ENCODE measurements around the gene FLOT1.
"Not testable (repeated sequence)": the region's sequence is repeated elsewhere in the genome, so short reads cannot be mapped to it uniquely, and the experiment has no call there.

The FLOT1 gene

DNA sequence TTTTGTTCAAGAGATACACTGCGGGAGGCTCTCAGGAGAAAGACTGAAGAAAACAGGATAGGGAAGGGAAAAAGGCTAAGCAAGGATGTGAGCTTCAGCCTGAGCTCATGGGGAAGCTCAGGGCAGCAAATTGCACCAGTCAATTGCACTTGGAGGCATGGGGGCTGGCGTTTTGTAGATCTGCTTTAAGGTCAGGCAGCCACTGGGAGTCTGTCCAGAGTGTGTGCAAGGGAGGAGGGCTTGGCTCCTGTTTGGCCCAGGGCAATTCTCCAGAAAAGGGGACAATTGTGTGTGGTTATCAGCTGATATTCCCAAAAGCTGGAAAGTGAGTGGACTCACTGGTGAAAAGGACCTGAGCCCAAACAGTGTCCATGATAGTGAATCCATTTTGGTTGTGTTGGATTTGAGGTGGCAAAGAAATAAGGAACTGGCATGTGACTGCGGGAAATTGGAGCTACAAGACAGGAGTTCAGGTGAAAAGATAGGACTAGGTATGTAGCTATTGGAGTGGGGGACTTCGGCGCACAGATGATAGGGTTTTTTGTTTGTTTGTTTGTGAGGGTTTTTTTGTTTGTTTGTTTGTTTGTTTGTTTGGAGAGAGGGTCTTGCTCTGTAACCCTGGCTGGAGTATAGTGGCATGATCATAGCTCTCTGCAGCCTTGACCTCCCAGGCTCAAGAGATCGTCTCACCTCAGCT is 24.1 kb upstream of the FLOT1 start:
- DNase-seq: no peak

DNA sequence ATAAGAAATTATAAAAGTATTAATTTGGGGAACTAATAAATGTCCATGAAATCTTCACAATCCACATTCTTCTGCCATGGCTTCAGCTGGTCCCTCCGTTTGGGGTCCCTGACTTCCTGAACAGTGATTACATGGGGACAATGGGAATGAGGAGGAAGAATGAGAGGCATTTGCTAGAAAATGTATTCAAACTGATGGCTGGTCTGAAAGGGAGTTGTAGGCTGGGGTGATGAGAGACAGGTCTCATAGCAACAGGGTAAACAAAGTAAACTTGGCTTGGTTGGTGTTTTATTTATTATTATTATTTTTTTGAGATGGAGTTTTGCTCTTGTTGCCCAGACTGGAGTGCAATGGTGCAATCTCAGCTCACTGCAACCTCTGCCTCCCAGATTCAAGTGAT is 23.0 kb upstream of the FLOT1 start:
- not testable (repeated sequence) for DNase-seq

DNA sequence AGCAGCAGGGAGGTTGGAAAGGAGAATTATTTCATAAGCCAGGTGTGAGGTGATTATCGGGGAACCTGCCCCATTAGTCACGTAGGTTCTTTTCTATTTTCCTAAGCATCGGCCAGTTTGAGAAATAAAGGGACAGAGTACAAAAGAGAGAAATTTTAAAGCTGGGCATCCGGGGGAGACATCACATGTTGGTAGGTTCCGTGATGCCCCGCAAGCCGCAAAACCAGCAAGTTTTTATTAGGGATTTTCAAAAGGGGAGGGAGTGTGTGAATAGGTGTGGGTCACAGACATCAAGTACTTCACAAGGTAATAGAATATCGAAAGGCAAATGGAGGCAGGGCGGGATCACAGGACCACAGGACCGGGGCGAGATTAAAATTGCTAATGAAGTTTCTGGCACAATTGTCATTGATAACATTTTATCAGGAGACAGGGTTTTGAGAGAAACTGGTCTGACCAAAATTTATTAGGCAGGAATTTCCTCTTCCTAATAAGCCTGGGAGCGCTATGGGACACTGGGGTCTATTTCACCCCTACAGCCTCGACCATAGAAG is 22.1 kb upstream of the FLOT1 start:
- DNase-seq: not testable (repeated sequence)

DNA sequence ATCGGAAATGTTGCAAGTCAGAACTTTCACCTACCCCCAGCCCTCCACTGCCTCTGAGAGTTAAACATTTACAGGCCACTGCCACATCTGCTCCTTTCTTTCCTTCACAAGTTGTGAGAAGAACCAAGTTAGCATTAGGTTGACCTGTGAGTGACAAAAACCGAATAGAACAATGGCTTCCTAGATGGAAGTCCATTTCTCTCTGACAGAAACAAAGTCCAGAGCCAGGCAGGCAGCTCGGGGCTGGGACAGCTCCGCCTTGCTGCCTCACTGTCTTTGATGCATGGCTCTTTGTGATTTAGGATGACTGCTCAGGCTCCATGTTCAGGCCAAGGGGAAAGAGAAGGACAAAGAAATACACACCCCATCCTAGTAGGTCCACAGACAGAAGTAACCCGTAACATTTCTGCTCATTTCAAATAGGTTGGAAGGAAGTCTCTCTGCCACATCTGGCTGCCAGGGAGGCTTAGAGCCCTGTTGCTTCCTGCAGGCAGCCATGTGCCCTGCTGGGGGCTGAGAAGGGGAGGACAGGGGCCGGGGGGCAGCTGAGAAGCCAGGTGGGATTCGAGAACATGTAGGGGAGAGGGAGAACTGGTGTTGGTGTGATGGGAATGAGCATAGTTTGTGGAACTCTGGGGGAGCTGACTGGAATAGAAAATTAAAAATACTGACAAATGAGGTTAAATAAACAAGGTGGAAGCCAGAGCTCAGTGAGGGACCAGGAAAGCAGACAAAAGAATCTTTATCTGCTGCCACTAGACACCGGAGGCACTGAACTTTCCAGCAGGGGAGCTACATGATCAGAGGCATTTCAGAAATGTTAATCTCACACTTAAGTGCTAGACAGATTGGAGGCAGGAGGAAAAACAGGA is 21.4 kb upstream of the FLOT1 start:
- DNase-seq: no peak

DNA sequence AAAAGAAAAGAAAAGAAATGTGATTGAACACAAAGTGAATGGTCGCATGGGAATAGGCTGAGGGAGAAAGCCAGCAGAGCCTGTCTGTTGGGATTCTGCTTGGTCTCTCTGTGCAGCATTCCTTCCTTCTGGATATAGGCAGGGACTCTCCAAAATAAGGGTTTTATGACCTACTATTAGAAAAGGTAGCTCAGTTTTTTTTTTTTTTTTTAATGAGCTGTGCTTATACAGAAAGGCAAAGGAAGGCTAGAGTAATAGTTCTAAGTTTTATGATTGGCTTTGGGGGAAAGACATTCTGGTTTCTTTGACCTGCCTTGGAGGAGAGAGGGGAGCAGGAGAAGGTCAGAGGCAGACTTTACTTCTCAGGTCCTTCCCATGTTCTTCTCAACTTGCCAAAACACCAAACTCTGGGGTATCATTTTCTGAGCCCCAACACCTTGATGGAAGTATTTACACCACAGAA is 20.7 kb upstream of the FLOT1 start:
- DNase-seq: no peak

DNA sequence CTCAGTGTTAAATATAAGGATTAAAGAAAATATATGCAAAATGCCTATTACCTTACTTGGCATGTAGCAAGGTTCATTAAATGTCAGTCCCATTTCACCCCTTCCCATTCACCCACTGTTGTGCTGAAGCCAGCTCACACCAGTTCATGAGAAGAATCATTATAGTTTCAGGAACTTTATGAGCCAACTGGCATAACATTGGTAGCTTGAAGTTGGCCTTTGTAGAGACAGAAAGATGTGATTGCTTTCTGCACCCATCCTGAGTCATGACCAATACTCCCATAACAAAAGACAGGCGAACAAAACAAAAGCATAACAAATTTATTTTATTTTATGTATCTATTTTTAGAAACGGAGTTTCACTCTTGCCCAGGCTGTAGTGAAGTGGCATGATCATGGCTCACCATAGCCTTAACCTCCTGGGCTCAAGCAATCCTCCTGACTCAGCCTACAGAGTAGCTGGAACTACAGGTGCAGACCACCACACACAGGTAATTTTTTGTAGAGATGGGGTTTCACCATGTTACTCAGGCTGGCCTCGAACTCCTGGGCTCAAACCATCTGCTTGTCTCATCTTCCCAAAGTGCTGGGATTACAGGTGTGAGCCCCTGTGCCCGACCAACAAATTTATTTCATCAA is 19.4 kb upstream of the FLOT1 start:
- no peak for DNase-seq

DNA sequence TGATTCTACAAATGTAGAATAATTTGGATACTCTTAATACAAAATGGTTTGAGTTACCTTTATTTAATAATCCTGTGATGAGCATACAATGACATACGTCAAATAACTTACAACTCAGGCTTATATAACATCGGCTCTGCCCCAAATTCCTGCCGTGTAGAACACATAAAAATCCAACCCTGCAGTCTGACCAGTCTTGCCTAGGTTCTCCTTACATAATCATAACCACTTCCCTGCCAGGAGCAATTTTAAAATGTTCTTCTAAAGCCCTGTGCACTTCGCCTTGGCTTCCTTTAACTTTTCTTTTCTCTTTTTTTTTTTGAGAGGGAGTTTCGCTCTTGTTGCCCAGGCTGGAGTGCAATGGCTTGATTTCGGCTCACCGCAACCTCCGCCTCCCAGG is 18.1 kb upstream of the FLOT1 start:
- DNase-seq: no peak

DNA sequence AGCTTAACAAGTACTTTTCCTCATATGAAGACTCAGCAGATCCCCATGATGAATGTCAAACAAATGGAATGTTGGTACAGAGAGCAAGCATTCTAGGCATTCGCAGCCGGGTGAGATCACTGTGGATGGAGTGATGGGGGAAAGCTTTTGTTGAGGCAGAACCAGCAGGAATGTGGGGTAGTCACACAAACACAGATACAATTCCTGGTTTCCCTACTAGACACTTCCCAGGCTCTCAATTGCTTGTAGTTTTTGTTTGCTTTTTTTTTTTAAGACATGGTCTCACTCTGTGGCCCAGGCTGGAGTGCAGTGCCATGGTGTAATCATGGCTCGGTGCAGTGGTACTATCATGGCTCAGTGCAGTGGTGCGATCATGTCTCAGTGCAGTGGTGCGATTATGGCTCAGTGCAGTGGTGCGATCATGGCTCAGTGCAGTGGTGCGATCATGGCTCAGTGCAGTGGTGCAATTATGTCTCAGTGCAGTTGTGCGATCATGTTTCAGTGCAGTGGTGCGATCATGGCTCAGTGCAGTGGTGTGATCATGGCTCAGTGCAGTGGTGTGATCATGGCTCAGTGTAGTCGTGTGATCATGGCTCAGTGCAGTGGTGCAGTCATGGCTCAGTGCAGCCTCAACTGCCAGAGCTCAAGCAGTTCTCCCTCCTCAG is 17.2 kb upstream of the FLOT1 start:
- DNase-seq: no peak

DNA sequence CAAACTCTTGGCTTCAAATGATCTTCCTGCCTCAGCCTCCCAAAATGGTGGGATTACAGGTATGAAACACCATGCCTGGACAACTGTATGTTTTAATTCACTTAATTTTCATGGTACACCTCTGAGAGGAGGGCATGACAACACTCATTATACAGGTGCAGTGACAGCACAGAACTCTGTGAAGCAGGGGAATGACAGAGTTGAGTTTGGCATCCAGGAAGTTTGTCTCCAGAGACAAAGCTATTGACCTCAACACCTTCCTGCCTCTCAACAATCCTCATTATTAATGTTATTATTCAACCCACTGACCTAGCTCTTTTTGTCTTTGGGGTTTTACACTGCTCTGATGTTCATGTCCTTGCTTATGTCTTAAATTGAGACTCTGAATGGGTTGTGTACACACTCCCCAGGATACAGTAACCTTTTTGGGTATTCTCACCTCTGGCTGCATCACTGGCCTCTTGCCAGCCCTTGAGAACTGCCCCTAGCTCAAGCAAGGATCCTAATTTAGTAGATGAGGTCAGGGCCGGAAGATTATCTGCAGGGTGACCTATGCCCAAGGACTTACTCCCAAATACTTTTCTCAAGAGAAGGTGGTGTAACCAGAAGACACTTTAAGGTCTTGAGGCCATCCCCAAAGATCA is 14.9 kb upstream of the FLOT1 start:
- DNase-seq: no peak

DNA sequence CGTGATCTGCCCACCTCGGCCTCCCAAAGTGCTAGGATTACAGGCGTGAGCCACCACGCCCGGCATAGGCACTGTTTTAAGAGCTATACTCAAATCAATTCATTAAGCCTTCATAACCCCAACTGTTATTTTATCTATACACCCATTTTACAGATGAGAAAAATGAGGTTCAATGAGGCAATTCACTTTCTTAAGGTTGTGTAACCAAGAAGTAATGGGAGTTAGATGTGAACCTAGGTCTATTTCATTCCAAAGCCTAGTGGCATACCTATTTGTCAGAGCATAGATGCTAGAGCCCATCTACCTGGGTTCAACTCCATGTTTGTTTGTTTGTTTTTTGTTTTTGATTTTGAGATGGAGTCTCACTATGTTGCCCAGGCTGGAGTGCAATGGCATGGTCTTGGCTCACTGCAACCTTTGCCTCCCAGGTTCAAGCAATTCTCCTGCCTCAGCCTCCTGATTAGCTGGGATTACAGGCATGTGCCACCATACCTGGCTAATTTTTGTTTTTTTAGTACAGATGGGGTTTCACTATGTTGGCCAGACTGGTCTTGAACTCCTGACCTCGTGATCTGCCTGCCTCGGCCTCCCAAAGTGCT is 14.0 kb upstream of the FLOT1 start:
- DNase-seq: not testable (repeated sequence)

DNA sequence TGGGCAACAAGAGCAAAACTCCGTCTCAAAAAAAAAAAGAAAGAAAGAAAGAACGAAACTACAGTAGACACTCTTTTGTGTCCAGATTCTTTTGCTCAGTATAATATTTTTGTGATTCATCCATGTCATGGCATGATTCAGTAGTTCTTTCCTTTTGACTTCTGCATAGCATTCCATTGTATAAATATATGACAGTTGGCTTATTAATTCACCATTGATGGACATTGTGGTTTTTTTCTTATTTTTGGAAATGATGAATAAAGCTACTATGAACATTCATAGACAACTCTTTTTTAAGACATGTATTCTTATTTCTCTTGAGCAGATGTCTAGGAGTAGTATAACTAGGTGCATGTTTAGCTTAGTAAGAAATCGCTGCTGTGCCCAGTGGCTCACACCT is 12.1 kb upstream of the FLOT1 start:
- DNase-seq: no peak

DNA sequence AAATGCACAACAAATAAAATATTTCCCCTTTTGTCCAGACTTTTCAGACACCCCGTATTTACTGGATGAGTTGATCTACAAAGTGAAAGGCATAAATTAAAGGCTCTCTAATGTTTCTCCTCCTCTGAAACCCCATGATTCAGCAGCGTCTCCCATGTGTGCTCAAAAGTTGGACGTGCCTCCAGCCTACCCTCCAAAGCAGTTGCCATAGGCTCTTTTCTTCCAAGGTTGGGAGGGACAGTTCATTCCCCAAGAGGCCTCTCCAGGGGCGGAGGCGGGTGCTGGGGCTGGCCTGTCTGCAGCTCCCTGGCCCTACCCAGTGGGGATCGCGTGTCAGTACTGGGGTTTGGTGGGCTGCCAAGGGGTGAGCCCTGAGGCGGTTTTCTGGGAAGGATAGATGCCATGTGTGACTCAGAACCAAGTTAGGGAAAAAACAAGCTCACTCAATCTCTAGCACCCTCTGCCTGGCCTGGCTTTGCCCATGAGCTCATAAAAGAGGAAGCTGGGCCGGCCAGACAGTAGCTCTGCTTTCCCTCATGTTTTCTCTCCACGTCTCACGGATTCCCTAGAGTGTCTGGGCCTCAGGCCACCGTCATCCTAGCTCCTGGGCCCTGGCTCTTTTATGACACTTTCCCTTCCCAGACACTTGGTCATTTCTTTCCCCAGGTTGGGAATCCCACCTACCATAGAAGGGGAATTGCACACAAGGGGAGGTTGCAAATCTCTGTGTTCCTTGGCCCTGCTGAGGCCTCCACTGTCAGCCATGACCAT is 9.9 kb upstream of the FLOT1 start:
- DNase-seq: no peak

DNA sequence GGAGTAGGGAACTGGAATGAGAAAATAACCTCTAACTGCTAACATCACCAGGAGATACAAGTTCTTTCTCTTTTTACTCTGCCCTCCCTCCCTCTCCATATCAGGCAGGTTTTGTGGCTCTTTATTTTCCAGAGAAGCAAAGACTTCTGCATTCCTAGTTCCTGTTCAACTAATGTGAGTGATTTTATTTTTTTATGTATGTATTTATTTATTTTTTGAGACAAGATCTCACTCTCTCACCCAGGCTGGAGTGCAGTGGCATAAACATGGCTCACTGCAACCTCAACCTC is 7.8 kb upstream of the FLOT1 start:
- no peak for DNase-seq

DNA sequence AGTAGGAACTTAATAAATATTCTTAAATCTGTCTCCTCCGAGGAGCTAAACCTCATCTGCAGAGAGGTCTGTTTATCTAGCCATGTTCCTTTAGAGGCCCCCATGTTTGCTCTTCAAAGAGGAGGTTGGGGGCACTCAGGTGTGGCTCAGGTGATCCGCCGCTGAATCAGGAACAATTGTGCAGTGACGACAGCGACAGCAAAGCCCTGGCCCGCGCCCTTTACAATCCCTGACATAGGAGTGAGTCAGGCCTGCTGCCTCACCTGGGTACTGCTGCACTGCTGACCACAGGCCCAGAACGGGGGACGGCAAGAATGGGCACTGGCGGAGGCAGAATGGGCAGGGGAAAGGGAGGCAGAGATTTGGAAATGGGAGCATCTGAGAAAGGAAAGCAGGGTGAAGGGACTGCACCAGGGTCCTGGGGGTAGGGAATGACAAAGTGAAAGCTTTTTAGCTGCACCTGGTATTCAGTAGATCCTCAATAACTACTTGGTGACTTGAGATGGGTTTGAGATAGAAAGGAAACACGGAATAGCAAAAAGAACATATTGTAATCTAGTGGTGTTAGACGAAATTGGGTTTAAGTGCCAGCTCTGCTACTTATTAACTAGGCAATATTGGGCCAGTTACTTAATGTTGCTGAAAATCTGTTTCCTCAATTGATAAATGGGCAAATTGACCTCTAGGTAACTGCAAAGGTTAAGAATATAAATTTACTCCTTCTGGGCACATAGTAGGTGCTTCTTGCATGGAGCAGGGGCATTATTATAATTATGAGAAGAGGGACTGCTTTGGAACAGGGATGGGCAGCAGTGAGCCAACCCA is 7.3 kb upstream of the FLOT1 start:
- no peak for DNase-seq

DNA sequence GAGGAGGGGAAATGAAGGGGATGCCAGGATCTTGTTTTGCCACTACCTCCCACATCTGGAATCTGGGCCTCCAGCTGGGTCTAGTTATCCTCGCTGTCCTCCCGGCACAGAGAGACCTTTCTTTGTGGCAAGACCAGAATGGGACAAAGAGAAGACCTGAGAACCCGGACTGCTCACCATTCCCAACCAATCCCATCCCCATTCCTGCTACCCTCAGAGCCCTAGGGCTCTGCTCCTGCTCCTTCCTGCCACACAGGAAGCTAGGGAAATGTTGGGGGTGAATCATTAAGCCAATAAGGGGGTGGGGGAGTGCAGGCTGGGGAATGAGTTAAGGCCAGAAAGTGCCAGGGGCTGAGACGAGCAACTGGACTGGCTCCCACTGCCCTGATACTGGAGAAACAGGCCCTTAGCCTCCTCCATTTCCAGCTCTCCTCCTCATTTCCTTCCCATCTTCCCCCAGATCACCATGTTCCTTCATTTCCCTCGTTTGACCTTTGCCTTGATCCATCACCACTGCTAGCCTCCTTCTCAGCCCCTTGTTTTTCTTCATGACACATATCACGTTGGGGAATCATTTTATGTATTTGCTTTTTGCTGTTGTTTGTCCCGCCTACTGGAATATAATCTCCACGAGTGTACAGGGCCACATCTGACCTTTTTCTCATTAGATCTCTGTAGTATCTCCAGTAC is 6.5 kb upstream of the FLOT1 start:
- no peak for DNase-seq

DNA sequence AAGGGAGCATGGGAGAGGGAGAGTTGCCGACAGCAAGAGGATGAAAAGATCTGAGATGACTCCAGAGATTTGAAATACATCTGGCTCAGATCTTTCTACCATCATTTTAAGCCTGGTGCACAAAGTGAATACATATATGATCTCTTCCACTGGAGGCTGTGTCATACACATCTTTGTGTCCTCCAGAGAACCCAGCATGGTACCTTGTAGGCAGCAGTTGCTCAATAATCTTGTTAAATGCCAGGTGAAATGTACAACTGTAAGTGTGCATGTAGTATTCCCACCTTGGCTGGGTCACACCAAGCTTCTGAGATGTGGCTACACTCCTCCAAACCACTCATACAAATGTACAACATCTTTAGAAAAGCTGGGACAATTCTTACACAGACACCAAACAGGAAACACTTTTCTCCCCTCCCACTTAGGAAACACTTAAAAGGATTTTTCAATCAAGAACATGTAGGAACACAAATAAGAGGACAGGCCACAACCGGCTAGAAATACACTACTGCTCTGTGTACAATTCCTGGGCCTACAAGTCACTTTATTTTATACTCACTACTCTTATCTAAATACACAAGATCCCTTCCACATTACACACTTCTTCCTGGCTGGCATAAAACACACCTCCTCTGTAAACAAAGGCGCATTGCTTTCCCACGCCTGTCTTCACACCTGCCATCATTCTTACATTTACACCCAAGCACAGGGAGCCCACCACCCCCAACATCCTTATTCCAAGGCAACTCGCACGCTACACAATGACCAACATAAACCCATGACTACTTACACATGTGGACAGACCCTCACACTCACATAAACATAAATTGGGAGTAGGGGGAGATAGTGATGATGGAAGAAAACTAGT is 5.6 kb upstream of the FLOT1 start:
- no peak for DNase-seq

DNA sequence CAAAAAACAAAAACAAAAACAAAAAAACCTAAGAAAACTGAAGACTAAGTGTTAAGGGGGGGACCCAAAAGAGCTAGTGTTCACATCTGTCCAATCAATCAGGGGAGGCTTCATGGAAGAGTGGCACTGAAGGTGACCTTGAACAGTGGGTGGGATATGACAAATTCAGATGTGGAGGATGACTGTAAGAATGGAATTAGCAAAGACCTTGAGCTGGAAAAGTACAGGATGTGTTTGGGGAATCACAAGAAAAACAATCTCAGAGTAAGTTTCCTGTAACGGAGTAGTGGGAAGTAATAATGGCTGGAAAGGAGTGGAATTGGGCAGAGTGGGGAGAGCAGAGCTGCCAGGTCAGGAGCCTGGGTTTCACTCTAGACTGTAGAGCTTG is 4.8 kb upstream of the FLOT1 start:
- DNase-seq: no peak

DNA sequence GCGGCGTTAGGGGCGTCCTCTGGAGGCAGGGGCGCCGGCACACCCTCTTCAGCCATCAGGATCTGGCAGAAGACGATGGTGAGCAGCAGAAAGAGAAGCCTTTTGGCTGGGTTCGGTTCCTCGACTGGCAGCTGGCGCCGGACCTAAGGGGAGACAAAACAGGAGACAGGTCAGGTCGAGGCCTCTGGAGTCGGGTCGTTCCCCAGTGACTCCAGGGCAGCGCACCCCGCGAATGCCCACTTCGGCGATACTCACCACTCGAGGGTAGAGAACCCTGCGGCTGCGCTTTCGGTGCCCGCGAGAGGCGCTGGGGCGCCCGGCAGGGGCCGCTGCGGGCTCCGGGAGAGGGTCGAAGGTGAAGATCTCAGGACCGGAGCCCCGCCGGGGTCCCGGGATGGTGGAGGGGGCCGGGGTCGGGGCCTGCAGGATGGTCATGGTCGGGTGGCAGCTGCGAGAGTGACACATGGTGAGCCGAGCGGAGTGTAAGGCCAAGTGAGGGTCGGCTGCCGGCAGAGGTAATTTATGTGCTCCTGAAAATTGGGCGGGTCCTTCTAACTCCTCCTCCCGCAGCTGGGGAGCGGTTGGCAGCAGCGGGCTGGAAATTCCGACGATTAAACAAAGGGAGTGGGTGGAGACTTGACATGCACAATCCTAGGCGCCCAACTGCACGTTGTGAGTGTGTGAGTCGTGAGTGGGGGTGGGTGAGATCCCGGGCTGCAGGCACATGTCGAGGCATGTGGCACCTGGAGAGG is 1.7 kb upstream of the FLOT1 start, which contains the start of gene IER3:
Gene IER3 (minus strand): TSS at position 494 of the 752 bp plus-strand sequence. CDS start 29 bp downstream, at position 465.
- peak; percentile 86 for DNase-seq
